Neuron (in vitro differentiated cells): Measurements from ENCODE around the gene LECT2.

ENCODE experiments used
- H2AFZ ChIP-seq: one replicate; pipeline ENCODE4 v1.6.1; 2013; ENCODE audit warnings: low read depth, mild to moderate bottlenecking, inconsistent platforms, low read length, moderate library complexity
- H3K27me3 ChIP-seq: one replicate; pipeline ENCODE4 v1.6.1; 2013; ENCODE audit warnings: low read length; ENCODE audit not compliant: insufficient read depth
- H3K36me3 ChIP-seq: one replicate; pipeline ENCODE4 v1.6.1; 2013; ENCODE audit warnings: low read length; ENCODE audit not compliant: insufficient read depth
- H3K4me1 ChIP-seq: one replicate; pipeline ENCODE4 v1.6.1; 2013; ENCODE audit warnings: low read length; ENCODE audit not compliant: insufficient read depth
- H3K4me3 ChIP-seq: 2 replicates; pipeline ENCODE4 v1.5.1; 2013; ENCODE audit warnings: mild to moderate bottlenecking, low read length, moderate library complexity
- H3K9me3 ChIP-seq: one replicate; pipeline ENCODE4 v1.6.1; 2013; ENCODE audit warnings: low read length

LECT2 gene

GRCh38 chr5:135944967-135945560 is 9.7 kb downstream of the LECT2 start:
- Histone ChIP-seq H3K27me3 (peaks cover 4% of the 10 kb centered on the region), H3K36me3 (no peaks in the 10 kb centered on the region), H3K4me3 (no peak overlapping the region), H3K4me1 (no peaks in the 10 kb centered on the region), H2AFZ (no peak overlapping the region), H3K9me3 (no peaks in the 10 kb centered on the region)

- no peaks in the 10 kb centered on the region for H3K36me3 ChIP-seq
- peaks cover 4% of the 10 kb centered on the region for H3K27me3 ChIP-seq
- no peaks in the 10 kb centered on the region for H3K9me3 ChIP-seq
- no peak overlapping the region for H2AFZ ChIP-seq
- H3K4me1 ChIP-seq, result no peaks in the 10 kb centered on the region
- no peak overlapping the region for H3K4me3 ChIP-seq
Measured at GRCh38 chr5:135944564-135944963, 10.2 kb downstream of the LECT2 start.

GRCh38 chr5:135942202-135942771 is 12.5 kb downstream of the LECT2 start:
- no peaks in the 10 kb centered on the region for H3K36me3 ChIP-seq
- peaks cover 4% of the 10 kb centered on the region for H3K27me3 ChIP-seq
- H2AFZ ChIP-seq, result no peak overlapping the region
- H3K4me3 ChIP-seq, result no peak overlapping the region
- no peaks in the 10 kb centered on the region for H3K4me1 ChIP-seq
- no peaks in the 10 kb centered on the region for H3K9me3 ChIP-seq

- Histone ChIP-seq H3K9me3 (no peaks in the 10 kb centered on the region), H3K27me3 (peaks cover 6% of the 10 kb centered on the region), H3K36me3 (no peaks in the 10 kb centered on the region), H3K4me3 (no peak overlapping the region), H3K4me1 (no peaks in the 10 kb centered on the region), H2AFZ (no peak overlapping the region)
Measured at GRCh38 chr5:135941711-135942110, 13.1 kb downstream of the LECT2 start.

- Histone ChIP-seq H3K9me3 (no peaks in the 10 kb centered on the region), H3K4me3 (no peak overlapping the region), H3K27me3 (peaks cover 12% of the 10 kb centered on the region), H3K36me3 (no peaks in the 10 kb centered on the region), H2AFZ (no peak overlapping the region), H3K4me1 (no peaks in the 10 kb centered on the region)
Measured at GRCh38 chr5:135937245-135937911, 17.4 kb downstream of the LECT2 start.

- H3K27me3 ChIP-seq, result peaks cover 31% of the 10 kb centered on the region
- no peaks in the 10 kb centered on the region for H3K36me3 ChIP-seq
- H3K9me3 ChIP-seq, result no peaks in the 10 kb centered on the region
- H3K4me3 ChIP-seq, result no peak overlapping the region
- no peaks in the 10 kb centered on the region for H3K4me1 ChIP-seq
- H2AFZ ChIP-seq, result no peak overlapping the region
Measured at GRCh38 chr5:135934939-135935338, 19.8 kb downstream of the LECT2 start.

GRCh38 chr5:135930949-135931295 is 23.9 kb downstream of the LECT2 start:
- H3K9me3 ChIP-seq, result no peaks in the 10 kb centered on the region
- no peak overlapping the region for H2AFZ ChIP-seq
- peaks cover 37% of the 10 kb centered on the region for H3K27me3 ChIP-seq
- H3K4me1 ChIP-seq, result no peaks in the 10 kb centered on the region
- H3K36me3 ChIP-seq, result no peaks in the 10 kb centered on the region
- no peak overlapping the region for H3K4me3 ChIP-seq

- H3K36me3 ChIP-seq, result no peaks in the 10 kb centered on the region
- no peaks in the 10 kb centered on the region for H3K4me1 ChIP-seq
- H3K9me3 ChIP-seq, result no peaks in the 10 kb centered on the region
- H3K27me3 ChIP-seq, result peaks cover 37% of the 10 kb centered on the region
- no peak overlapping the region for H3K4me3 ChIP-seq
- H2AFZ ChIP-seq, result no peak overlapping the region
Measured at GRCh38 chr5:135930029-135930948, 24.5 kb downstream of the LECT2 start.

GRCh38 chr5:135921388-135921787 is 33.4 kb downstream of the LECT2 start:
- no peaks in the 10 kb centered on the region for H3K36me3 ChIP-seq
- peaks cover 2% of the 10 kb centered on the region for H3K27me3 ChIP-seq
- H3K4me3 ChIP-seq, result no peak overlapping the region

GRCh38 chr5:135920199-135920598 is 34.6 kb downstream of the LECT2 start:
- no peaks in the 10 kb centered on the region for H3K9me3 ChIP-seq
- H2AFZ ChIP-seq, result no peak overlapping the region
- no peaks in the 10 kb centered on the region for H3K36me3 ChIP-seq
- H3K27me3 ChIP-seq, result peaks cover 2% of the 10 kb centered on the region
- no peak overlapping the region for H3K4me3 ChIP-seq
- no peaks in the 10 kb centered on the region for H3K4me1 ChIP-seq

More at GRCh38 chr5:135921388-135921787, 33.4 kb downstream of the LECT2 start:
- Histone ChIP-seq H3K9me3 (no peaks in the 10 kb centered on the region), H3K4me1 (no peaks in the 10 kb centered on the region), H2AFZ (no peak overlapping the region)

- peaks cover 2% of the 10 kb centered on the region for H3K27me3 ChIP-seq
Measured at GRCh38 chr5:135916638-135917263, 38.0 kb downstream of the LECT2 start.

GRCh38 chr5:135915466-135916001 is 39.2 kb downstream of the LECT2 start:
- no peak overlapping the region for H2AFZ ChIP-seq
- H3K4me3 ChIP-seq, result no peak overlapping the region
- no peaks in the 10 kb centered on the region for H3K9me3 ChIP-seq
- H3K27me3 ChIP-seq, result peaks cover 2% of the 10 kb centered on the region
- no peaks in the 10 kb centered on the region for H3K36me3 ChIP-seq
- no peaks in the 10 kb centered on the region for H3K4me1 ChIP-seq

More at GRCh38 chr5:135916638-135917263, 38.0 kb downstream of the LECT2 start:
- Histone ChIP-seq H2AFZ (no peak overlapping the region), H3K9me3 (no peaks in the 10 kb centered on the region), H3K4me3 (no peak overlapping the region), H3K4me1 (no peaks in the 10 kb centered on the region), H3K36me3 (no peaks in the 10 kb centered on the region)
